GM10266 (cell line): Measurements from ENCODE around the gene CPNE8.

ENCODE experiments used
- DNase-seq: peaks from one replicate; pipeline ENCODE4 v3.0.0; 2012; ENCODE audit errors: extremely low spot score
- TF ChIP-seq, protein P1 (sequence below): IDR thresholded peaks from 2 replicates; pipeline ENCODE4 v1.5.1; 2012; ENCODE audit warnings: mild to moderate bottlenecking, low read depth; ENCODE audit not compliant: control insufficient read depth, insufficient read depth; ENCODE audit errors: missing control alignments

The CPNE8 gene

DNA sequence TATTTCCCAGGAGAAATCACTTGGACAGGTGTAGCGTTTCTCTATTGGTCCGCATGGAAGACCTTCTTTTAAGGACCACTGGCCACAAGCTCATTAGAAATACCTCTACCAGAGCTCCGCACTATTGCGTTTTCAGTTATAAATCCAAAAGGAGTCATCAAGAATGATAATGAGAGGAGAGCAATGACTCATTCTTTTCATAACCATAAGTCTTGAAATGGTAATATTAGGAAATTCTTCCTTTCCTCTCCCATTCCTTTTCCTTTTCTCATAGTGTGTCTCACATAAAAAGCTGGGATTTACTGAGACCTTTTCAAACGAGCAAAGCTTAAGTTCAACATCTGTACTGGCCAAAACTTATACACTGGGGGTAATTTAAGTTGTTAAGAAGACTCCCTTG is 215.7 kb downstream of the CPNE8 start:
- DNase-seq = no peak
- TF ChIP-seq, protein P1, sequence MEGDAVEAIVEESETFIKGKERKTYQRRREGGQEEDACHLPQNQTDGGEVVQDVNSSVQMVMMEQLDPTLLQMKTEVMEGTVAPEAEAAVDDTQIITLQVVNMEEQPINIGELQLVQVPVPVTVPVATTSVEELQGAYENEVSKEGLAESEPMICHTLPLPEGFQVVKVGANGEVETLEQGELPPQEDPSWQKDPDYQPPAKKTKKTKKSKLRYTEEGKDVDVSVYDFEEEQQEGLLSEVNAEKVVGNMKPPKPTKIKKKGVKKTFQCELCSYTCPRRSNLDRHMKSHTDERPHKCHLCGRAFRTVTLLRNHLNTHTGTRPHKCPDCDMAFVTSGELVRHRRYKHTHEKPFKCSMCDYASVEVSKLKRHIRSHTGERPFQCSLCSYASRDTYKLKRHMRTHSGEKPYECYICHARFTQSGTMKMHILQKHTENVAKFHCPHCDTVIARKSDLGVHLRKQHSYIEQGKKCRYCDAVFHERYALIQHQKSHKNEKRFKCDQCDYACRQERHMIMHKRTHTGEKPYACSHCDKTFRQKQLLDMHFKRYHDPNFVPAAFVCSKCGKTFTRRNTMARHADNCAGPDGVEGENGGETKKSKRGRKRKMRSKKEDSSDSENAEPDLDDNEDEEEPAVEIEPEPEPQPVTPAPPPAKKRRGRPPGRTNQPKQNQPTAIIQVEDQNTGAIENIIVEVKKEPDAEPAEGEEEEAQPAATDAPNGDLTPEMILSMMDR = no peak

GRCh38 chr12:38689195-38689594 is 216.2 kb downstream of the CPNE8 start:
- TF ChIP-seq, protein P1 = no peak

DNA sequence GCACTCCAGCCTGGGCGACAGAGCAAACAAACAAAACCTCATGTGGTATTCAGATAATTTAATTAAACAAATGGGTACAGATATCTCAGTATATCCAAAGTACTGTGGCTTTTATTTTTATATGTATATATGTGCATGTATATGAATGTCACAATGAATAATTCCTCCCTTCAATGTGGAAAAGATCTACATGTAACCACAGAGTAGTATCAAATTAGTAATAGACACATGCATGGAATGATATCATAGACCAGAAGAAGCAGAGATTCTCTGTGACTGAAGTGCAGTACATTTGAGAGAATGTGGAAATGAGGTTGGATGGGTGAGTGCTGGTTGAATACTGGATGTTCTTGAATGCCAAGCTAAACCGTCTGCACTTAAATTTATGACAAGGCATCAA is 222.9 kb downstream of the CPNE8 start:
- no peak for DNase-seq
- TF ChIP-seq, protein P1 = no peak

More at GRCh38 chr12:38689195-38689594, 216.2 kb downstream of the CPNE8 start:
- DNase-seq = no peak

DNA sequence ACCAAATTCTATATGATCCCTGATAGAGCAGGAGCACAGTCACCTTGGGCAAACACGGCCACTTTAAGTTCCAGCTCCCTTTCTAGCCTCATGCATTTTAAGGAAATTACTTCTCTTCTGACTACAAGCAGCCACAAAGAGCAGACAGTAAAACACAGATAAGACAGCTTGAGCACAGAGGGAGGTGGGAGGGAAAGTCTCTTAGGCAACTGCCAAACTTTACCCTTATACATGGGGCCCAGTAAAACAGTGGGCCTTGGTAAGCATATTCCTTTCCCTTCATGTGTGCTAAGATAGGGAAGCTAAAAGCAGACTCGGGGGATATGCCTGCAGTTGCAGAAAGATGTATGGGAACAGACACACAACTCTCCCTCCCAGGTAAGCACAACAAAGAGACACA is 235.9 kb downstream of the CPNE8 start:
- TF ChIP-seq, protein P1 = no peak
- no peak for DNase-seq

DNA sequence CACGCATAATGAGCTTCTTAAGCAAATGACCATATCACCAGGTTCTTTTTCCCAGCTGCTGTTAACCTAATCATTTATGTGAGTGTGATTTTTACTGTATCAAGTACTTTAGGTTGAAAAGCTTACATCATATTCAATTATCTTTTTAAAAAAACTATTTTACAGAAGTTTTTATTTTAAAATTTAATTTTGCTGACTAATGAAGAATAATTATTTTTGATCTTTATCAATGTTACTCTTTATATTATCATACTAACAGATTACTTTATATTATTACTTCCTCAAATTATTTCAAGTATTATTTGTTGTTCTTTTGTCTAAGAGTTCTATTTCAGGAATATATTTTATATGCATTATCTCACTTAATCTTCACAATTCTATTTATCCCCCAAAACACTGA is 236.3 kb downstream of the CPNE8 start:
- TF ChIP-seq, protein P1 = no peak
- no peak for DNase-seq

GRCh38 chr12:38666425-38666824 is 239.0 kb downstream of the CPNE8 start:
- DNase-seq = no peak
- TF ChIP-seq, protein P1 = no peak

DNA sequence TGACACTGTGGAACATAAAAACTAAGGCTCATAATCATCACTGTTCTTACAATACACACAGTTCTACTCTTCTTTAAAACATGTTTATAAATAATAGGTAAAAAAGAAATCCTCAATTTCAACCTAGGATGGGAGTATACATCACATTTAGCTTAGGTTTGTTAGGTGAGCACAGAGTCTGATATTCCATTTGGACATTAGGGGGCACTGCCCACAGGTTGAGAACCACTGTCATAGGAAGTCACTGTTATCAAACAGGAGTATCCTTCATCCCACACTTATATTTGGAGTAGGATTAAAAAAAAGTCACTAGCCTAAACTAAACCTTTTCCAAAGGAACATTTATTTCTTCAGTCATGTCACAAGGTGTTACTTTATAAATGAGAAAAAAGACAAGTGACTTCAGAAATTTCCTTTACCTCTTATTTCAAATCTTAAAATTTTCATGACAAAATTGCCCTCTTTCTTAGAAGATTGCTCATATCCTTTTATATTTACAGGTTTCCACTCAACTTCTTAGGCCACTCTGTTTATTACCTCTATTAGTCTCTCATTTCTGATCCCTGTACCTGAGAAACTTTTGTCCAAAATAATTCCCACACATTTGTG is 240.6 kb downstream of the CPNE8 start:
- peak; percentile 5 for DNase-seq

More for the DNA sequence above, 240.6 kb downstream of the CPNE8 start:
- TF ChIP-seq, protein P1 = peak; percentile 59
